Testis (tissue), 2 donors: ENCODE data around the gene LMX1A.

Source experiments
- POLR2A ChIP-seq: fragments of 450-650 bp; IDR thresholded peaks from one replicate; pipeline ENCODE4 v1.6.1; 2017; ENCODE audit warnings: antibody characterized with exemption, mild to moderate bottlenecking, moderate library complexity
- TF ChIP-seq, protein P1 (sequence below), 3 experiments: fragments of 450-650 bp in 2 of 3; fragments of 200-600 bp in 1 of 3; sonication (generic) in 1 of 3; IDR thresholded peaks; one replicate each; pipeline ENCODE4 v1.5.1; 2016 to 2019; ENCODE audit warnings: antibody characterized with exemption in 3 of 3, mild to moderate bottlenecking in 2 of 3, moderate library complexity in 1 of 3

DNA sequence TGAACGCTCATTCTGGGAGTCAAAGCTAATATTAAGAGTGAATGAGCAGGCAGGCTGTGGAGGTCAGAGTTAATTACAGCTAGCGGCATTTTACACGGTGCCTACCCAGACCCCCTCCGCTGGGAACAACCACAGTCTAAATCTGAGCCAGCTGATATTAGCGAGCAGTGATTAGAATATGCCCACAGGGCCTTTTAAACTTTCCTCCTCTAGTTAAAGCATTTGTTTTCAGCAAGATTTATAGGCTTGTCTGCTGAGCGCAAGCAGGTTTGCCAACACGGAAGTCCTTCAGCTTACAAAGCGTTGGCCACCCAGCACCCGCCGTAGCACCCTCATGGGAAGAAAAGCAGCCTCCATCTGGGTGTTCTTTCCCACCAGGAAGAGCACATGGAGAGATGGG is 72.1 kb downstream of the LMX1A start:
- TF ChIP-seq, protein P1, sequence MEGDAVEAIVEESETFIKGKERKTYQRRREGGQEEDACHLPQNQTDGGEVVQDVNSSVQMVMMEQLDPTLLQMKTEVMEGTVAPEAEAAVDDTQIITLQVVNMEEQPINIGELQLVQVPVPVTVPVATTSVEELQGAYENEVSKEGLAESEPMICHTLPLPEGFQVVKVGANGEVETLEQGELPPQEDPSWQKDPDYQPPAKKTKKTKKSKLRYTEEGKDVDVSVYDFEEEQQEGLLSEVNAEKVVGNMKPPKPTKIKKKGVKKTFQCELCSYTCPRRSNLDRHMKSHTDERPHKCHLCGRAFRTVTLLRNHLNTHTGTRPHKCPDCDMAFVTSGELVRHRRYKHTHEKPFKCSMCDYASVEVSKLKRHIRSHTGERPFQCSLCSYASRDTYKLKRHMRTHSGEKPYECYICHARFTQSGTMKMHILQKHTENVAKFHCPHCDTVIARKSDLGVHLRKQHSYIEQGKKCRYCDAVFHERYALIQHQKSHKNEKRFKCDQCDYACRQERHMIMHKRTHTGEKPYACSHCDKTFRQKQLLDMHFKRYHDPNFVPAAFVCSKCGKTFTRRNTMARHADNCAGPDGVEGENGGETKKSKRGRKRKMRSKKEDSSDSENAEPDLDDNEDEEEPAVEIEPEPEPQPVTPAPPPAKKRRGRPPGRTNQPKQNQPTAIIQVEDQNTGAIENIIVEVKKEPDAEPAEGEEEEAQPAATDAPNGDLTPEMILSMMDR (IDR thresholded peaks at IDR 0.05), result no peak
- no peak for TF ChIP-seq POLR2A
